Adrenal gland (tissue), 12 donors: Measurements from ENCODE around the gene TMEM132D. TPM values are rescaled to one million over a fixed set of nuclear protein-coding genes. Genes with fewer than 3 reads are reported as not detected.

Source experiments
- DNase-seq, 7 donors: peaks; one replicate each; pipeline ENCODE4 v3.0.0-alpha.2; 2019 to 2020
- H3K27ac ChIP-seq, 5 donors: fragments of 200-600 bp; sonication (generic) in 4 of 5; 1 replicate in 3 of 5; 2 replicates in 2 of 5; pipeline versions ENCODE4 v1.5.1 to v1.8.0; 2016 to 2020; ENCODE audit warnings: mild to moderate bottlenecking in 1 of 5
- H3K27me3 ChIP-seq: fragments of 200-600 bp; 2 replicates; pipeline ENCODE4 v1.8.0; 2021
- H3K36me3 ChIP-seq, 2 donors: fragments of 200-600 bp; replicated peaks in 1 of 2; 1 replicate in 1 of 2; 2 replicates in 1 of 2; pipeline versions ENCODE4 v1.5.1 to v1.8.0; 2018 to 2022
- H3K4me1 ChIP-seq, 2 donors: fragments of 200-600 bp; replicated peaks in 1 of 2; 1 replicate in 1 of 2; 2 replicates in 1 of 2; pipeline versions ENCODE4 v1.5.1 to v1.8.0; 2018 to 2021
- H3K4me3 ChIP-seq, 4 donors: fragments of 200-600 bp; sonication (generic) in 3 of 4; one replicate each; pipeline ENCODE4 v1.5.1; 2016 to 2018
- H3K9me3 ChIP-seq, 3 donors: fragments of 200-600 bp; sonication (generic) in 1 of 3; replicated peaks in 1 of 3; 1 replicate in 2 of 3; 2 replicates in 1 of 3; pipeline versions ENCODE4 v1.5.1 to v1.8.0; 2016 to 2021
- CTCF ChIP-seq, 6 experiments: fragments of 450-650 bp in 4 of 6; fragments of 200-600 bp in 2 of 6; sonication (generic) in 1 of 6; IDR thresholded peaks; 1 replicate in 5 of 6; 2 replicates in 1 of 6; pipeline versions ENCODE4 v1.5.1 to v1.8.0; 2016 to 2021; ENCODE audit warnings: antibody characterized with exemption in 6 of 6, mild to moderate bottlenecking in 2 of 6, moderate library complexity in 1 of 6
- POLR2A ChIP-seq, 2 donors: fragments of 450-650 bp; IDR thresholded peaks; one replicate each; pipeline ENCODE4 v1.6.1; 2017; ENCODE audit warnings: antibody characterized with exemption in 2 of 2, mild to moderate bottlenecking in 2 of 2, moderate library complexity in 1 of 2
- WGBS, 4 donors: extraction: QIAGEN DNeasy Blood & Tissue Kit in 2 of 4; methylation state at CpG; one replicate each; pipeline versions ENCODE4 v1.1.5 to v1.1.7; 2013 to 2017; 5-methylcytosine and 5-hydroxymethylcytosine counted together
- intact Hi-C, 2 donors: fragments of 100-400 bp; cut with DNase I; formaldehyde crosslinking; loops; one replicate each; pipeline versions ENCODE4 v1.14.1 to v1.15.0; 2022 to 2023
- polyA plus RNA-seq, 3 donors: library from polyadenylated mRNA; stranded (reverse); fragments of 200-250 nt in 2 of 3; fragments of 350-450 nt in 1 of 3; fragmentation: Illumina TruSeq in 1 of 3; extraction: RNeasy Lipid Tissue Mini Kit (QIAGEN cat#74804) in 1 of 3; gene quantifications; one replicate each; pipeline ENCODE4 v1.2.3, GENCODE V29; 2013 to 2014
- total RNA-seq, 9 donors: library from RNA; depleted of rRNA in 4 of 9; stranded (reverse); fragments of >200 nt in 4 of 9; fragments of 120-200 nt in 1 of 9; fragmentation: NEBNext Ultra II Directional in 1 of 9; extraction: Animal tissue kit (Norgen Biotek cat#: 25700) in 1 of 9; gene quantifications; one replicate each; pipeline versions ENCODE4 v1.1.0 to v1.2.4, GENCODE V29; 2013 to 2023
- donor health status: healthy with polysubstance abuse.
- donor health status: Bipolar disorder and iron deficiency.
- donor health status: DM: yes; HTN: yes; CAD: no.
- donor health status: DM: no; HTN: no; CAD: no.
- donor health status: DM: no; HTN: no; CAD: no.
- donor health status: DM: yes; HTN: yes; CAD: no.

Gene TMEM132D
- total and polyA plus RNA-seq, 12 donors, result 0.03 to 0.83 (median 0.35) TPM; not detected in 8

- intact Hi-C loops, result no loop called here
- Histone ChIP-seq H3K27me3 (no peaks in the 10 kb centered on the region), H3K4me1 (no peaks in the 10 kb centered on the region), H3K9me3 (no peaks in the 10 kb centered on the region), H3K36me3 (no peaks in the 10 kb centered on the region), H3K27ac (no peak overlapping the region), H3K4me3 (no peak overlapping the region)
- TF ChIP-seq CTCF (IDR thresholded peaks at IDR 0.05) (no peak), POLR2A (IDR thresholded peaks at IDR 0.05) (no peak)
- WGBS, 4 donors, result 64 to 79% (median 70%) methylated on average over 13 of the region's 13 CpGs
- DNase-seq, result peak in 1 of 7 donors; percentile 3
Measured at GRCh38 chr12:129076441-129077320, 827.1 kb downstream of the TMEM132D start.

- WGBS, 4 donors, result 31 to 50% (median 42%) methylated on average over 1 to 4 of the region's 4 CpGs
- Histone ChIP-seq H3K27ac (no peak overlapping the region), H3K4me1 (no peaks in the 10 kb centered on the region), H3K4me3 (no peak overlapping the region), H3K27me3 (no peaks in the 10 kb centered on the region), H3K36me3 (no peaks in the 10 kb centered on the region), H3K9me3 (no peaks in the 10 kb centered on the region)
- intact Hi-C loops, result no loop called here
- TF ChIP-seq CTCF (IDR thresholded peaks at IDR 0.05), result no peak
- TF ChIP-seq POLR2A (IDR thresholded peaks at IDR 0.05), result no peak
- peak in 1 of 7 donors; percentile 8 for DNase-seq
Measured at GRCh38 chr12:129075460-129076208, 828.2 kb downstream of the TMEM132D start.

GRCh38 chr12:129074379-129074778 lies 829.4 kb downstream of the TMEM132D start:
- DNase-seq, result peak in 1 of 7 donors; percentile 9
- WGBS, 4 donors, result 74 to 84% (median 78%) methylated on average over 6 of the region's 6 CpGs
- Histone ChIP-seq H3K27me3 (no peaks in the 10 kb centered on the region), H3K4me1 (no peaks in the 10 kb centered on the region), H3K9me3 (no peaks in the 10 kb centered on the region), H3K27ac (no peak overlapping the region), H3K4me3 (no peak overlapping the region), H3K36me3 (no peaks in the 10 kb centered on the region)
- intact Hi-C loops, result no loop called here
- TF ChIP-seq POLR2A (IDR thresholded peaks at IDR 0.05), result no peak
- TF ChIP-seq CTCF (IDR thresholded peaks at IDR 0.05), result no peak

DNA sequence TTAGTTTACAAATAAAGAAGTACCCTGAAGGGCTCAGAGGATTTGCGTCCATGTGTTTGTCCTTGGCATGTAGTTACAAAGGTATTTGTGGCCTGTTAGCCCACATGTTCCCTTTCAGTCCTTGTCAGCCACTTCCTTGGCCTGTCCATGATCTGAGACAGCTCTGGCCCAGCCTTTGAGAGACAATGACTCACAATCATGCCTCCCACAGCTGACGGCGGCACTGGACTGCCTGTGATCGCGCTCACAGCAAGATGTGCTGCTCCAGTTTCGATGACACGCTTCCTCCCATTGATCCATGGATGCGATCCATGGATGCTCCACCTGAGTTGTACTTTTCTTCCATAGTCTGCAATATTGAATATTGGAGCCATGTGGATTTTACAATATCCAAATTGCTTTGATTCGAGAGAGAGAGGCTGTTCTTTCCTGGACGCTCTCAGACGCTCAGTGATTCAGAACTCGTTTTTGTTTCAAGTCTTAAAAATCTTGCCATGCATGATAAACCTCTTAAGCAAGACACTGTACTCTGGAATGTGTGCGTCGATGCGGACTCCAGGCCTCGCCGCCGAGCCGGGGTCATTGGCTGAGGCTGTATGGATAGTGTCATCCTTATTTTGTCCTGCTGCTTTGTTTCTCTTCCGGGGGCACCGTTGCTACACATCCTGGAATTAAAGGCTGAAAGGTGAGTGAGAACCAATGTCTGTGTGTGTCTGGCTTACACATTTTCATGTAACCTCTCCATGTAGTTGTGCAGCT lies 830.5 kb downstream of the TMEM132D start:
- Histone ChIP-seq H3K4me1 (no peaks in the 10 kb centered on the region), H3K36me3 (no peaks in the 10 kb centered on the region), H3K27me3 (no peaks in the 10 kb centered on the region), H3K4me3 (no peak overlapping the region), H3K27ac (no peak overlapping the region), H3K9me3 (no peaks in the 10 kb centered on the region)
- intact Hi-C loops, result no loop called here
- 85 to 87% (median 86%) methylated on average over 21 of the region's 21 CpGs for WGBS, 4 donors
- DNase-seq, result peak in 1 of 7 donors; percentile 6
- TF ChIP-seq POLR2A (IDR thresholded peaks at IDR 0.05) (no peak), CTCF (IDR thresholded peaks at IDR 0.05) (no peak)
